G401 (cell line): ENCODE measurements around the gene FOSL1. TPM values are rescaled to one million over a fixed set of nuclear protein-coding genes. Genes with fewer than 3 reads are reported as not detected.
"Not testable (repeated sequence)": the region's sequence is repeated elsewhere in the genome, so short reads cannot be mapped to it uniquely, and the experiment has no call there.

Experiments
- DNase-seq: peaks from one replicate; pipeline ENCODE4 v3.0.0-alpha.2; 2015; ENCODE audit warnings: low spot score
- in situ Hi-C: cut with HindIII; loops from 2 replicates; pipeline ENCODE4 v1.10.0; 2016; ENCODE audit warnings: low sequenced_read_pairs, mixed read lengths
- total RNA-seq: library from RNA; depleted of rRNA; stranded (reverse); fragments of >200 nt; shearing (Covaris generic); gene quantifications from 2 replicates; pipeline ENCODE4 v1.2.3, GENCODE V29; 2014

FOSL1 gene
- total RNA-seq, 1 experiment from 2014 or later, result 30.8 TPM

GRCh38 chr11:65857853-65858680 is 42.1 kb downstream of the FOSL1 start, which contains the start of gene CFL1:
CFL1 (minus strand) TSS chr11:65858180; CDS start chr11:65858099, 81 bp downstream.
- peak; percentile 97 for DNase-seq
- in situ Hi-C loops, result no loop called here

GRCh38 chr11:65857500-65857852 is 42.7 kb downstream of the FOSL1 start:
- DNase-seq, result peak; percentile 58
- in situ Hi-C loops, result no loop called here

GRCh38 chr11:65856689-65857499 is 43.3 kb downstream of the FOSL1 start:
- in situ Hi-C loops, result no loop called here
- peak; percentile 49 for DNase-seq

- in situ Hi-C loops, result no loop called here
- no peak for DNase-seq
Observed at GRCh38 chr11:65855927-65856363, 44.2 kb downstream of the FOSL1 start.

GRCh38 chr11:65854852-65855837 is 45.0 kb downstream of the FOSL1 start:
- in situ Hi-C loops, result no loop called here
- DNase-seq, result no peak

- in situ Hi-C loops, result no loop called here
- DNase-seq, result no peak
Observed at GRCh38 chr11:65854161-65854592, 46.0 kb downstream of the FOSL1 start.

- DNase-seq, result no peak
- in situ Hi-C loops, result no loop called here
Observed at GRCh38 chr11:65853246-65853979, 46.8 kb downstream of the FOSL1 start.

- DNase-seq, result no peak
- in situ Hi-C loops, result no loop called here
Observed at GRCh38 chr11:65852508-65853245, 47.5 kb downstream of the FOSL1 start.

- DNase-seq, result no peak
- in situ Hi-C loops, result no loop called here
Observed at GRCh38 chr11:65851811-65852507, 48.2 kb downstream of the FOSL1 start.

GRCh38 chr11:65851083-65851579 is 49.1 kb downstream of the FOSL1 start:
- no peak for DNase-seq
- in situ Hi-C loops, result no loop called here

GRCh38 chr11:65850217-65851082 is 49.7 kb downstream of the FOSL1 start:
- in situ Hi-C loops, result no loop called here
- DNase-seq, result no peak

- no peak for DNase-seq
- in situ Hi-C loops, result no loop called here
Observed at GRCh38 chr11:65849771-65850216, 50.4 kb downstream of the FOSL1 start.

- in situ Hi-C loops, result no loop called here
- no peak for DNase-seq
Observed at GRCh38 chr11:65849366-65849765, 50.8 kb downstream of the FOSL1 start.

GRCh38 chr11:65848693-65849092 is 51.5 kb downstream of the FOSL1 start:
- DNase-seq, in situ Hi-C loops: not testable (repeated sequence)

- no peak for DNase-seq
- in situ Hi-C loops, result no loop called here
Observed at GRCh38 chr11:65847746-65848145, 52.4 kb downstream of the FOSL1 start.

GRCh38 chr11:65844231-65844872 is 55.8 kb downstream of the FOSL1 start:
- no peak for DNase-seq
- in situ Hi-C loops, result no loop called here
